Left lung (tissue), 10 donors: ENCODE results near the gene TUBB4B. TPM values are rescaled to one million over a fixed set of nuclear protein-coding genes. Genes with fewer than 3 reads are reported as not detected.

Experiments used
- ATAC-seq: fragments of 200-7000 bp; cut with Tn5 transposase; one replicate; pipeline ENCODE4 v1.9.1; 2020; ENCODE audit warnings: moderate library complexity
- DNase-seq, 4 donors: peaks; one replicate each; pipeline ENCODE4 v3.0.0-alpha.2; 2013 to 2020
- H3K27ac ChIP-seq, 2 donors: fragments of 200-600 bp; sonication (generic) in 1 of 2; one replicate each; pipeline versions ENCODE4 v1.5.0 to v1.8.0; 2020 to 2021
- H3K27me3 ChIP-seq, 2 donors: fragments of 200-600 bp; sonication (generic) in 1 of 2; one replicate each; pipeline versions ENCODE4 v1.5.0 to v1.8.0; 2020 to 2021
- H3K36me3 ChIP-seq, 2 donors: fragments of 200-600 bp; sonication (generic) in 1 of 2; one replicate each; pipeline versions ENCODE4 v1.5.0 to v1.8.0; 2020 to 2021
- H3K4me1 ChIP-seq, 2 donors: fragments of 200-600 bp; one replicate each; pipeline ENCODE4 v1.8.0; 2021
- H3K4me3 ChIP-seq, 2 donors: fragments of 200-600 bp; sonication (generic) in 1 of 2; one replicate each; pipeline versions ENCODE4 v1.5.0 to v1.8.0; 2020 to 2021; ENCODE audit warnings: mild to moderate bottlenecking in 1 of 2
- H3K9me3 ChIP-seq, 2 donors: fragments of 200-600 bp; sonication (generic) in 1 of 2; one replicate each; pipeline versions ENCODE4 v1.5.0 to v1.8.0; 2020 to 2021
- intact Hi-C, 2 donors: fragments of 100-400 bp; cut with DNase I; formaldehyde crosslinking; loops; one replicate each; pipeline versions ENCODE4 v1.11.2 to v1.14.2; 2022
- polyA plus RNA-seq, 6 donors: library from polyadenylated mRNA; unstranded; fragments of 120-200 nt; gene quantifications; one replicate each; pipeline ENCODE4 v1.2.1, GENCODE V29; 2013; ENCODE audit not compliant: insufficient read length in 6 of 6
- total RNA-seq, 2 donors: library from RNA; stranded (reverse); fragmentation: NEBNext Ultra II Directional; extraction: Animal tissue kit (Norgen Biotek cat#: 25700); gene quantifications; one replicate each; pipeline ENCODE4 v1.2.1, GENCODE V29; 2021
- TF ChIP-seq, protein P1 (sequence below), 2 donors: fragments of 200-600 bp; sonication (generic) in 1 of 2; IDR thresholded peaks; one replicate each; pipeline versions ENCODE4 v1.5.0 to v1.8.0; 2021; ENCODE audit warnings: antibody characterized with exemption in 2 of 2
- donor health status: DM: no; HTN: yes; CAD: no.
- donor health status: DM: no; HTN: no; CAD: no.

The TUBB4B gene
- total and polyA plus RNA-seq, 8 donors: 196 to 337 (median 248) TPM

- intact Hi-C loops: no loop called here
- peak in 1 of 4 donors; percentile 66 for DNase-seq
- no peak for ATAC-seq
- Histone ChIP-seq H3K36me3 (peaks cover 0 to 47% of the 10 kb centered on the region in 2 donors), H3K27ac (no peak overlapping the region), H3K9me3 (no peaks in the 10 kb centered on the region), H3K4me3 (no peak overlapping the region), H3K4me1 (peaks cover 38 to 64% of the 10 kb centered on the region in 2 donors), H3K27me3 (no peaks in the 10 kb centered on the region)
- TF ChIP-seq, protein P1, sequence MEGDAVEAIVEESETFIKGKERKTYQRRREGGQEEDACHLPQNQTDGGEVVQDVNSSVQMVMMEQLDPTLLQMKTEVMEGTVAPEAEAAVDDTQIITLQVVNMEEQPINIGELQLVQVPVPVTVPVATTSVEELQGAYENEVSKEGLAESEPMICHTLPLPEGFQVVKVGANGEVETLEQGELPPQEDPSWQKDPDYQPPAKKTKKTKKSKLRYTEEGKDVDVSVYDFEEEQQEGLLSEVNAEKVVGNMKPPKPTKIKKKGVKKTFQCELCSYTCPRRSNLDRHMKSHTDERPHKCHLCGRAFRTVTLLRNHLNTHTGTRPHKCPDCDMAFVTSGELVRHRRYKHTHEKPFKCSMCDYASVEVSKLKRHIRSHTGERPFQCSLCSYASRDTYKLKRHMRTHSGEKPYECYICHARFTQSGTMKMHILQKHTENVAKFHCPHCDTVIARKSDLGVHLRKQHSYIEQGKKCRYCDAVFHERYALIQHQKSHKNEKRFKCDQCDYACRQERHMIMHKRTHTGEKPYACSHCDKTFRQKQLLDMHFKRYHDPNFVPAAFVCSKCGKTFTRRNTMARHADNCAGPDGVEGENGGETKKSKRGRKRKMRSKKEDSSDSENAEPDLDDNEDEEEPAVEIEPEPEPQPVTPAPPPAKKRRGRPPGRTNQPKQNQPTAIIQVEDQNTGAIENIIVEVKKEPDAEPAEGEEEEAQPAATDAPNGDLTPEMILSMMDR (IDR thresholded peaks at IDR 0.05): no peak
Observed at GRCh38 chr9:137272241-137273094, 31.4 kb downstream of the TUBB4B start.

DNA sequence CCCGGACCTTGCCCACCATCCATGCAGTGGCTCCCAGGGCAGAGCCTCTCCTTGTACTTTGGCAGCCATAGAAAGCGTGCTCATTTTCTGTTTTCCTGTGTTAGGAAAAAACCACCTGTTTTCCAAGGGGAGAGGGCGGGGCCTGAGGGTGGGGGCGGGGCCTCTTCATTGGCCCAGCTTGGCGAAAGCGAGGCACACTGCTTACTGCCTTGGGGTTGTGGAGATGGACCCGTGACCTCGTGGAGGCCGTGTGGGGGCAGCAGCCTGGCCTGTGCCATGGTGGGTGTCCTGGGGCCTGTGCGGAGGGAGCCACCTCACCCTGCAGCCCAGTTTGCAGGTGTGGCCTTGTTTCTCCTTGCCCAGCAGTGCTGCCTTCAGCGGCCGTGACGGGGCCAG lies 32.0 kb downstream of the TUBB4B start:
- Histone ChIP-seq H3K27ac (no peak overlapping the region), H3K36me3 (peaks cover 0 to 41% of the 10 kb centered on the region in 2 donors), H3K4me3 (no peak overlapping the region), H3K4me1 (peaks cover 35 to 59% of the 10 kb centered on the region in 2 donors), H3K27me3 (no peaks in the 10 kb centered on the region), H3K9me3 (no peaks in the 10 kb centered on the region)
- intact Hi-C loops: no loop called here
- DNase-seq: no peak
- no peak for ATAC-seq
- TF ChIP-seq, protein P1 (IDR thresholded peaks at IDR 0.05): no peak

DNA sequence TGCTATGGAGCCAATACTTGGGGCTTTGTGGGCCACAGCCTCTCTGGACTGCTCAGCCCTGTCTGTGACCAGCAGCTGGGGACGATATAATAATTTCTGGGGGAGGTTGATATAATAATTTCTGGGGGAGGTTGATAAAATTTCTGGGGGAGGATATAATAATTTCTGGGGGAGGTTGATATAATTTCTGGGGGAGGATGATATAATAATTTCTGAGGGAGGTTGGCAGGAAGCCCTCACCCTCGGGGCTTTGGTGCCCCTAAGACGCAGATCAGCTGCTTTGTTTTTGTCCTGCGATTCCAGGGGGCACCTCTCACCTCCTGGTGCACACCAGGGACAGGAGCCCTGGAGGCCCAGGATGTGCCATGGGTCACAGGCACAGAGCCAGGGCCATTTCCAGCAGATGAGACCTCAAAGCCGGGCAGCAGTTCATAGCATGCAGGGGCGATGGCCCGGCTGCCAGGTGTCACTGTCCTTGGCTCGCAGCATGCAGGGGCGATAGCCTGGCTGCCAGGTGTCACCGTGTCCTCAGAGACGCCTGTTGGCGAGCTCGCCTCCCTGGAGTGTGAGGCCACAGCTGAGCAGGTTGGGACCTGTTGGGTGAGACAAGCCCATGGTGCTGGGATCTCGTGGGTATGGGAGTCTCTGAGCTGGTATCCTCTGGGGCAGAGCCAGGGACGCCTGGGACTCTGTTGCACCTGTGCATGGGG lies 32.7 kb downstream of the TUBB4B start:
- ATAC-seq: no peak
- peak overlapping the region in 1 of 2 donors; percentile 65 for H3K27ac ChIP-seq

DNA sequence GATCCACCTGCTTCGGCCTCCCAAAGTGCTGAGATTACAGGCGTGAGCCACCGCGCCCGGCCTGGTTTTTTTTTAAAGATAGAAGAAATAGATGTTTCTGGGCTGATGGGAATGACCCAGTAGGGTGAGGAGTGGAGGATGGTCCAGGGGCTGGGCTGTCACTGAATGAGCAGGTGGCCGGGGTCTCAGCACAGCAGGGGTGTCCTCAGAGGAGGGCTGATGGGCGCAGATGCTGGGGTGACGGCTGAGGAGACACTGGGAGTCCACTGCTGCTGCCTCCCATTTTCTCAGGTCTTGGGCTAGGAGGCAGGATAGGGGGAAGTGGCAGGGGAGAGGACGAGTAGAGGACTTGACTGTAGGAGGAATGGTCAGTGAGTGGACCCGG lies 34.1 kb downstream of the TUBB4B start:
- no peaks in the 10 kb centered on the region for H3K9me3 ChIP-seq
- DNase-seq (peak in 1 of 4 donors; percentile 50), ATAC-seq (no peak)
- intact Hi-C loops: no loop called here
- H3K27ac ChIP-seq: peak overlapping the region; percentile 39 to 93
- no peaks in the 10 kb centered on the region for H3K27me3 ChIP-seq
- TF ChIP-seq, protein P1 (IDR thresholded peaks at IDR 0.05): no peak
- H3K4me1 ChIP-seq: peaks cover 18 to 57% of the 10 kb centered on the region in 2 donors
- H3K36me3 ChIP-seq: peaks cover 0 to 43% of the 10 kb centered on the region in 2 donors
- no peak overlapping the region for H3K4me3 ChIP-seq

More for the DNA sequence above, 32.7 kb downstream of the TUBB4B start:
- no peaks in the 10 kb centered on the region for H3K9me3 ChIP-seq
- peak in 1 of 4 donors; percentile 61 for DNase-seq
- peaks cover 28 to 57% of the 10 kb centered on the region in 2 donors for H3K4me1 ChIP-seq
- H3K27me3 ChIP-seq: no peaks in the 10 kb centered on the region
- intact Hi-C loops: no loop called here
- TF ChIP-seq, protein P1 (IDR thresholded peaks at IDR 0.05): no peak
- no peak overlapping the region for H3K4me3 ChIP-seq
- H3K36me3 ChIP-seq: peaks cover 0 to 41% of the 10 kb centered on the region in 2 donors
